Measurements from ENCODE around the gene MAD2L2.

MAD2L2 gene

GRCh38 chr1:11629184-11630016 is 51.5 kb downstream of the MAD2L2 start:
- peak; percentile 33 for DNase-seq (ENCODE audit: low spot score)

- no peak for DNase-seq (ENCODE audit: low spot score)
Measured at GRCh38 chr1:11628767-11629166, 52.2 kb downstream of the MAD2L2 start.

- DNase-seq (ENCODE audit: low spot score) = no peak
Measured at GRCh38 chr1:11626551-11626950, 54.4 kb downstream of the MAD2L2 start.
